HEK293 (cell line): Measurements from ENCODE around the gene SMS.
A peak's percentile ranks its signal among the peaks of the same experiment; 100 is the strongest.

ENCODE experiments used
- CTCF ChIA-PET: fragments of 350-600 bp; formaldehyde crosslinking; extraction: SDS; loops from one replicate; lab custom pipeline; 2021; ENCODE audit warnings: antibody characterized with exemption; lab: Yijun Ruan, JAX
- POLR2A ChIA-PET: fragments of 300-600 bp; formaldehyde crosslinking; extraction: SDS; loops from one replicate; lab custom pipeline; 2020; ENCODE audit warnings: antibody characterized with exemption, inconsistent platforms; lab: Yijun Ruan, JAX
- H3K27ac ChIP-seq: fragments of 200-500 bp; sonication (Bioruptor generic); 2 replicates; pipeline ENCODE4 v1.5.1; 2014; ENCODE audit warnings: low read depth, low read length, control low read depth, inconsistent platforms; ENCODE audit errors: extremely low read depth
- H3K36me3 ChIP-seq, 2 experiments: fragments of 200-500 bp in 1 of 2; sonication (Bioruptor generic) in 1 of 2; 1 replicate in 1 of 2; 2 replicates in 1 of 2; pipeline ENCODE4 v1.5.1; 2014 to 2017; ENCODE audit warnings: inconsistent platforms in 2 of 2, low read length in 2 of 2; ENCODE audit not compliant: control insufficient read depth in 2 of 2, insufficient read depth in 1 of 2
- H3K4me1 ChIP-seq: fragments of 200-500 bp; sonication (Bioruptor generic); 2 replicates; pipeline ENCODE4 v1.5.1; 2014; ENCODE audit warnings: mild to moderate bottlenecking, low read length, inconsistent platforms; ENCODE audit not compliant: control insufficient read depth, insufficient read depth
- H3K4me3 ChIP-seq: 2 replicates; pipeline ENCODE4 v1.5.1; 2011; ENCODE audit warnings: low read depth, mild to moderate bottlenecking, control low read depth, low read length, moderate library complexity
- H3K9me3 ChIP-seq: fragments of 200-500 bp; sonication (Bioruptor generic); 2 replicates; pipeline ENCODE4 v1.5.1; 2014; ENCODE audit warnings: low read depth, low read length, inconsistent platforms; ENCODE audit not compliant: control insufficient read depth, insufficient read depth
- AEBP2 ChIP-seq: fragments of 450-650 bp; formaldehyde crosslinking; IDR thresholded peaks from 2 replicates; pipeline ENCODE4 v1.5.1; 2016; ENCODE audit warnings: missing biosample characterization, missing genetic modification characterization, borderline replicate concordance
- HOXD13 ChIP-seq: sonication (generic); formaldehyde crosslinking; IDR thresholded peaks from 2 replicates; pipeline ENCODE4 v1.8.0; 2022; ENCODE audit warnings: missing genetic modification reagents, borderline replicate concordance
- MEIS1 ChIP-seq: sonication (generic); formaldehyde crosslinking; IDR thresholded peaks from 2 replicates; pipeline ENCODE4 v1.8.1; 2022; ENCODE audit warnings: missing genetic modification reagents, mild to moderate bottlenecking, borderline replicate concordance
- OVOL3 ChIP-seq: fragments of 450-650 bp; formaldehyde crosslinking; IDR thresholded peaks from 2 replicates; pipeline ENCODE4 v1.5.1; 2016; ENCODE audit warnings: missing biosample characterization, missing genetic modification characterization
- ZBTB6 ChIP-seq: fragments of 450-650 bp; formaldehyde crosslinking; IDR thresholded peaks from 2 replicates; pipeline ENCODE4 v1.5.1; 2017; ENCODE audit warnings: missing biosample characterization, missing genetic modification characterization
- ZNF133 ChIP-seq: fragments of 450-650 bp; formaldehyde crosslinking; IDR thresholded peaks from 2 replicates; pipeline ENCODE4 v1.5.1; 2016; ENCODE audit warnings: missing biosample characterization, missing genetic modification characterization
- ZNF169 ChIP-seq: fragments of 450-650 bp; formaldehyde crosslinking; IDR thresholded peaks from 2 replicates; pipeline ENCODE4 v1.5.1; 2016; ENCODE audit warnings: missing biosample characterization, missing genetic modification characterization
- ZNF175 ChIP-seq: fragments of 450-650 bp; formaldehyde crosslinking; IDR thresholded peaks from 2 replicates; pipeline ENCODE4 v1.5.1; 2016; ENCODE audit warnings: missing biosample characterization, missing genetic modification characterization
- ZNF18 ChIP-seq: fragments of 450-650 bp; formaldehyde crosslinking; IDR thresholded peaks from 2 replicates; pipeline ENCODE4 v1.5.1; 2016; ENCODE audit warnings: missing biosample characterization, missing genetic modification characterization
- ZNF366 ChIP-seq: fragments of 450-650 bp; formaldehyde crosslinking; conservative IDR thresholded peaks from 2 replicates; pipeline ENCODE4 v1.5.1; 2016; ENCODE audit warnings: missing biosample characterization, missing genetic modification characterization
- ZNF37A ChIP-seq: fragments of 450-650 bp; IDR thresholded peaks from 2 replicates; pipeline ENCODE4 v1.5.1; 2018; ENCODE audit warnings: missing biosample characterization, missing genetic modification characterization
- ZNF394 ChIP-seq: fragments of 450-650 bp; formaldehyde crosslinking; IDR thresholded peaks from 2 replicates; pipeline ENCODE4 v1.5.1; 2016; ENCODE audit warnings: missing biosample characterization, missing genetic modification characterization, mild to moderate bottlenecking, moderate library complexity, borderline replicate concordance
- ZNF518A ChIP-seq: fragments of 450-650 bp; formaldehyde crosslinking; conservative IDR thresholded peaks from 2 replicates; pipeline ENCODE4 v1.5.1; 2016; ENCODE audit warnings: low read depth, missing biosample characterization, missing genetic modification characterization
- ZNF560 ChIP-seq: fragments of 450-650 bp; formaldehyde crosslinking; IDR thresholded peaks from 2 replicates; pipeline ENCODE4 v1.5.1; 2017; ENCODE audit warnings: missing biosample characterization, missing genetic modification characterization, borderline replicate concordance
- ZNF596 ChIP-seq: fragments of 450-650 bp; IDR thresholded peaks from 2 replicates; pipeline ENCODE4 v1.5.0; 2018; ENCODE audit warnings: missing biosample characterization, mild to moderate bottlenecking, missing genetic modification characterization, moderate library complexity
- ZNF610 ChIP-seq: fragments of 450-650 bp; formaldehyde crosslinking; IDR thresholded peaks from 2 replicates; pipeline ENCODE4 v1.5.1; 2016; ENCODE audit warnings: missing biosample characterization, missing genetic modification characterization, borderline replicate concordance
- ZNF677 ChIP-seq: fragments of 450-650 bp; IDR thresholded peaks from 2 replicates; pipeline ENCODE4 v1.5.0; 2018; ENCODE audit warnings: missing biosample characterization, mild to moderate bottlenecking, missing genetic modification characterization, moderate library complexity
- ZNF76 ChIP-seq: fragments of 450-650 bp; formaldehyde crosslinking; IDR thresholded peaks from 2 replicates; pipeline ENCODE4; 2016; ENCODE audit warnings: low read depth, missing biosample characterization, missing genetic modification characterization, borderline replicate concordance
- ZXDB ChIP-seq: fragments of 450-650 bp; formaldehyde crosslinking; IDR thresholded peaks from 2 replicates; pipeline ENCODE4 v1.5.1; 2016; ENCODE audit warnings: missing biosample characterization, missing genetic modification characterization

The SMS gene

GRCh38 chrX:21966866-21967265, 26.4 kb downstream of the SMS start (continued):
- TF ChIP-seq ZNF518A (tag by site-specific recombination) (peak; percentile 82), ZNF394 (tag by site-specific recombination) (peak; percentile 91), AEBP2 (tag by site-specific recombination) (0 out of 2 replicates have a peak, but pooled peaks have one; percentile 18), ZXDB (tag by site-specific recombination) (peak; percentile 51; the same call in 1 of the 2 replicates), HOXD13 (CRISPR knock-in tag) (no peak), ZNF560 (tag by site-specific recombination) (0 out of 2 replicates have a peak, but pooled peaks have one; percentile 32), ZNF18 (tag by site-specific recombination) (no peak)

GRCh38 chrX:21968333-21968732, 27.8 kb downstream of the SMS start:
- H3K4me3 ChIP-seq: no peak overlapping the region
- H3K27ac ChIP-seq: no peak overlapping the region
- H3K36me3 ChIP-seq: peaks cover 11 to 22% of the 10 kb centered on the region in 2 experiments; a peak in 2 of 3 replicates
- ChIA-PET POLR2A (no interaction called here), CTCF (interaction anchor here (0.7 kb wide), 1 partner anchor 1521 kb away, joined by 3 read pairs; no protein-coding TSS in a partner anchor)
- H3K4me1 ChIP-seq: no peaks in the 10 kb centered on the region
- no peak for TF ChIP-seq ZNF596
- TF ChIP-seq ZNF610: no peak
- no peak for TF ChIP-seq ZNF76 (tag by site-specific recombination)
- TF ChIP-seq ZNF677 (tag by site-specific recombination): no peak
- TF ChIP-seq ZNF133 (tag by site-specific recombination): no peak
- no peak for TF ChIP-seq ZNF37A
- no peak for TF ChIP-seq ZNF169
- TF ChIP-seq MEIS1 (CRISPR knock-in tag): no peak
- no peak for TF ChIP-seq OVOL3 (tag by site-specific recombination)
- TF ChIP-seq ZNF366 (tag by site-specific recombination): no peak
- no peak for TF ChIP-seq ZNF175 (tag by site-specific recombination)
- TF ChIP-seq ZBTB6 (tag by site-specific recombination): no peak
- TF ChIP-seq, all 188 proteins: peak for 0
- no peaks in the 10 kb centered on the region for H3K9me3 ChIP-seq
